Upper lobe of left lung (tissue), 4 donors: ENCODE measurements around the gene RSPH9.
A peak's percentile ranks its signal among the peaks of the same experiment; 100 is the strongest.

Source experiments
- CTCF ChIP-seq, 6 experiments: fragments of 450-650 bp in 4 of 6; fragments of 200-600 bp in 2 of 6; sonication (generic) in 2 of 6; IDR thresholded peaks; one replicate each; pipeline ENCODE4 v1.5.1; 2016 to 2019; ENCODE audit warnings: antibody characterized with exemption in 6 of 6
- EP300 ChIP-seq, 4 donors: sonication (generic); formaldehyde crosslinking; IDR thresholded peaks; one replicate each; pipeline ENCODE4 v1.5.1; 2017; ENCODE audit warnings: antibody characterized with exemption in 4 of 4, control low read depth in 2 of 4
- POLR2A ChIP-seq, 4 donors: fragments of 450-650 bp; IDR thresholded peaks; one replicate each; pipeline ENCODE4 v1.5.1; 2016 to 2017; ENCODE audit warnings: antibody characterized with exemption in 4 of 4, mild to moderate bottlenecking in 2 of 4
- POLR2AphosphoS5 ChIP-seq, 2 donors: sonication (generic); formaldehyde crosslinking; IDR thresholded peaks; one replicate each; pipeline ENCODE4 v1.5.1; 2017; ENCODE audit warnings: antibody characterized with exemption in 2 of 2

GRCh38 chr6:43699564-43700186 lies 54.8 kb downstream of the RSPH9 start:
- no peak for TF ChIP-seq CTCF (IDR thresholded peaks at IDR 0.05)
- peak; percentile 65 to 85 for TF ChIP-seq POLR2AphosphoS5 (IDR thresholded peaks at IDR 0.05)
- TF ChIP-seq POLR2A (IDR thresholded peaks at IDR 0.05) = no peak
- peak in 2 of 4 donors; percentile 51 to 76 for TF ChIP-seq EP300 (IDR thresholded peaks at IDR 0.05)
